ENCODE data around the gene MYO3A. TPM values are rescaled to one million over a fixed set of nuclear protein-coding genes. Genes with fewer than 3 reads are reported as not detected.
"Not testable (repeated sequence)": the region's sequence is repeated elsewhere in the genome, so short reads cannot be mapped to it uniquely, and the experiment has no call there.

The MYO3A gene
- total RNA-seq, 1 donor from 2014 or later = not detected

DNA sequence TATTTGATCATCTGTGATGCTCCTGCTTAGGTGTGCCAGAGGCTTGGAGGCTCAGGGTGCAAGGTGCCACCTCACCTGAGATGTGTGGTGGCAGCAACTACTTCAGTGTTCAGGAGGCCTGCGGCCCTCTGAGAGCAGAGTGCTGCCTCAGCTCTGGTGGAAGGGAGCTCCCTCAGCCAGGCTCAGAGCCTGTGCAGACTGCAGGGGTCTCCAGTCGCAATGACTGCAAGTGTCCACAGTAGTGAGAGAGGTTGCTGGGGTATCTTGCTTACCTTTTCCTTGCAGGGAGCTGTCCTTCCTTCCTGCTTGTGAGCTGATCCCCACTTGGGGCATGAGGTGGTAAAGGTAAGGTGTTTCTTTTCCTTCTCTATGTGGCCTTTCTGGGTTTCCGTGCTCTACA, 151.5 kb downstream of the MYO3A start:
- no peak for DNase-seq (ENCODE audit: extremely low read depth, low read depth, low spot score)

GRCh38 chr10:26087666-26088065, 153.6 kb downstream of the MYO3A start:
- DNase-seq (ENCODE audit: extremely low read depth, low read depth, low spot score) = no peak

GRCh38 chr10:26090026-26090425, 156.0 kb downstream of the MYO3A start:
- DNase-seq (ENCODE audit: extremely low read depth, low read depth, low spot score) = no peak

DNA sequence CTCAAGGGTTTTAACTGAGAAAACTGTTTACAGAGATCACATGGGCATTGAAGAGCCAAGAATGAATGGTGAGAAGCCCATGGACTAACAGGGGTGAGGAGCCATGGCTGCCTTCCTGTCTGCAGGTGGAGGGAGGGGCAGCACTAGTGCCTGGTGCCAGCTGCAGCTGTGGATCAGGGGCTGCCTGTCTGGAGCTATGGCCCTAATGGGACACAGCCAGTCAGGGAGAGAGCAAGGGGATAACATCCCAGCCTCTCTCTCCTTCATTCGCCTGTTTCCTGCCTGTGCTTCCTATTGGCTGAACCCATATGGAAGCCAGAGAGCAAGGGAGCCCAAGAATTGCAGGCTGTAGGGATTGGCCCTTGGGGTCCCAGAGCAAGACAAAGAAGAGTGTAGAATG, 156.7 kb downstream of the MYO3A start:
- no peak for DNase-seq (ENCODE audit: extremely low read depth, low read depth, low spot score)

DNA sequence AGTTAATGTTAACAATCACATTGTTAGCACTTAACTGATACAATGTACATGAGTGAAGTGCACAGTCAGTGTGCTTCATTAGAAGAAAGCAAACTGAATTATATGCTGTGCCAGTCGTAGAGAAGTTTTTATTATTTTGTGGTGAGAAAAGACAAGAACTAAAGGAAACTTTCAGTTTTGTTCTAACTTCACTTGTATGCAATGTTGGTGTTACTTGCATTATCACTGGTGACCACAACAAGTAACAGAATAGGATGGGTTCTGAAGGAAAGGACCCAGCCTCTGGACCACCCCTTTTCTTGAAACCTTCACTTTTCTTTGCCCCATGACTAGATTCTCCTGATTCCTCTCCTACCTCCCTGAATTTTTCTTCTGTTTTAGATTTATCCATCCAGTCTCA, 159.2 kb downstream of the MYO3A start:
- DNase-seq (ENCODE audit: extremely low read depth, low read depth, low spot score) = no peak

- no peak for DNase-seq (ENCODE audit: extremely low read depth, low read depth, low spot score)
These were observed 161.8 kb downstream of the MYO3A start for GRCh38 chr10:26095781-26096180.

GRCh38 chr10:26097549-26097948, 163.5 kb downstream of the MYO3A start:
- DNase-seq (ENCODE audit: extremely low read depth, low read depth, low spot score) = not testable (repeated sequence)

- DNase-seq (ENCODE audit: extremely low read depth, low read depth, low spot score) = no peak
These were observed 178.5 kb downstream of the MYO3A start for GRCh38 chr10:26112532-26112931.

GRCh38 chr10:26138613-26139012, 204.6 kb downstream of the MYO3A start:
- no peak for DNase-seq (ENCODE audit: extremely low read depth, low read depth, low spot score)

- DNase-seq (ENCODE audit: extremely low read depth, low read depth, low spot score) = no peak
These were observed 222.0 kb downstream of the MYO3A start for GRCh38 chr10:26156019-26156418.

- DNase-seq (ENCODE audit: extremely low read depth, low read depth, low spot score) = no peak
These were observed 223.7 kb downstream of the MYO3A start for GRCh38 chr10:26157734-26158133.

DNA sequence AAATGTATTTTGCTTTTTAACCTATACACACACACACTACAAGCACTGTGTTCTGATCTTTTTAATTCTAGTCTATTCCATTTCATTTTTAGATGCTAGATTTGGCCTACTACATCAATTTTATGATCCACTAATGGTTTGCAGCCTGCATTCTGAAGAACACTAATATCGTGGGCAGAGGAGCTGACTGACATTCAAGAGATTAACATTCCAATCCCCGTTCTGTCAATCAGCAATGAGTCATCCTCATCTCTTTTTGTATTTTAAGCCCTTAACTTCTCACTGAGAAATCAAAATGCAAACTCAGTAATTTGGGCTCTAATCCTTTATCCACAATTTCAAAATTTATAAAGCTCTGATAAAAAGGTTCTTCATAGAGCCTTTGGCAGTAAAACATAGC, 235.4 kb downstream of the MYO3A start:
- DNase-seq (ENCODE audit: extremely low read depth, low read depth, low spot score) = no peak

DNA sequence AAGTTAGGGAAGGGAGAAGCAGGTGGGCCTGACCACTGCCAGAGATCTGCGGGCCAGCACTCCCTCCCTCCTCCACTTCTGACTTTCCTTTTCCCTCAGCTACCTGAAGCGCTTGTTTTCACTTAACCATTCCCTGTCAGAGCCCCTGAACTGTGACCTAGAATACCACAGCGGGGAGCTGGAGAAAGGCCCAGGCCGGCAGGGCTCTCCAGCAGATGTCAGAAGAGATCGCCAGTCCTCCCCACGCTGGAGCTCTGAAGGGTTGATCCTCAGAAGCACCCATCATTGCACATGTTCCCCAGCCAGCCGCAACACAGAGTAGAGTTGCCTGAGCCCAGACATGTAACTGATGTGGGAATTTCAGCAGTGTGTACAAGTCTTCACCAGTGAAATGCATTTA, 238.1 kb downstream of the MYO3A start:
- DNase-seq (ENCODE audit: extremely low read depth, low read depth, low spot score) = no peak

DNA sequence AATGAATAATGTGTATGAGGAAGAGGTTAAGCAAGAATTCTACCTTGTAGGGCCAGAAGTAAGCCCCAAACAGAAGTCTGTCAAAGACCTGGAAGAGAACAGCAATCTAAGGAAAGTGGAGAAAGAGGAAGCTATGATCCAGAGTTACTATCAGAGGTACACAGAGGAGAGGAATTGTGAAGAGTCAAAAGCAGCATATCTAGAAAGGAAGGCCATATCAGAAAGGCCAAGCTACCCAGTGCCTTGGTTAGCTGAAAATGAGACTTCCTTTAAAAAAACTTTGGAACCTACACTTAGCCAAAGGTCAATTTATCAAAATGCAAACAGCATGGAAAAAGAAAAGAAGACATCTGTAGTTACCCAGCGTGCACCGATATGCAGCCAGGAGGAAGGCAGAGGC, 239.8 kb downstream of the MYO3A start:
- no peak for DNase-seq (ENCODE audit: extremely low read depth, low read depth, low spot score)

DNA sequence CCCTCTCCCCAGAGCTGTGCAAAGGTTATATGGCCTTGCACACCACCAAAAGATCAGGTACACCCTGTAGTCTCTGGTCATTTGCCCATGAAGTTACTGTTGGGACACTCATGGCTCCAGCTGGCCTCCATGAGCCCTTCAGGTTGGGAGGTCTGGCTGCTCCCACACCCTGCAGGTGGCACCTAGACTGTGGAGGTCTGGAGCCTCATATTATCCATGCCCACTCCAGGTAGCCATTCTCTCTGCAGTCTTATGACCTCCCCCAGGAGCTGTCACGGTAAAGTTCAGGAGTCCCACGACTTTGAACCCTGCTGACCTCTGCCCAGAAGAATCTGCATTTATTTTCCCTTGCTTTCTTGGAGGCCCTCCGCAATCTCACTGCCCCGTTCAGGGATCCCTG, 243.3 kb downstream of the MYO3A start:
- DNase-seq (ENCODE audit: extremely low read depth, low read depth, low spot score) = no peak

DNA sequence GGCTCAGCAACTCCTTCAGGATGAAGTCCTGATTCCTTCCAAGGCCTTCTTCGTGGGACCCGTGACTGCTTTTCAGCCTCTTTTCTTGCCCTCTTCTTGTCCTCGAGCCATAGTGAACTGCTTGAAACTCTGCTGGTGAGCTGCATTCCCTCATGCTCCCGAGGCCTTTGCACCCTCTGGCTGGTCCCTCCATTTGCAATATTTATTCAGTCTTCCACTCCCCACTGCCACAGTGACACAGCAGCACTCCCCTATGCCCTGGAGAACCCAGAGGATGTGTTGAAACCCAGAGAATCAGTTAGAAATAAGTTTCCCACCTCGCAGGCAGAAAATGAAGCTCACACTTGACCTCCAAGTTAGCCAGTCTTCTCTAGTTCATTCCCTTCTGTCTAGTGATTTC, 260.2 kb downstream of the MYO3A start:
- no peak for DNase-seq (ENCODE audit: extremely low read depth, low read depth, low spot score)

DNA sequence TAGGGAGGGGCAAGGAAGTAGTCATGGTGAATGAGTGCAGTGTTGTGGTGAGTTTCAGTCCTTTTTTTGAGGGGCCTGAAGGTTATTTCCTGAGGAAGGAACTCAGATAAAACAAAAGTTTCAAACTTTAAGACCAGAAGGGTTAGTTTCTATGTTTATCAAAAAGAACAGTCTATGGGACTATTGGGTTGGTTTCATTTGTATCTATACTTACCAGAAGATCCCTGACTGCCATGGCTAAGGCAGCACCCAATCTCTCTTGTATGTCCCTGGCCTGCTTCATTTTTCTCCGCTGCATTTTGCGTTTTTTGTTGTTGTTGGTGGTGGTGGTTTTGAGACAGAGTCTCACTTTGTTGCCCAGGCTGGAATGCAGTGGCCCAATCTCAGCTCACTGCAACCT, 263.2 kb downstream of the MYO3A start:
- DNase-seq (ENCODE audit: extremely low read depth, low read depth, low spot score) = no peak

DNA sequence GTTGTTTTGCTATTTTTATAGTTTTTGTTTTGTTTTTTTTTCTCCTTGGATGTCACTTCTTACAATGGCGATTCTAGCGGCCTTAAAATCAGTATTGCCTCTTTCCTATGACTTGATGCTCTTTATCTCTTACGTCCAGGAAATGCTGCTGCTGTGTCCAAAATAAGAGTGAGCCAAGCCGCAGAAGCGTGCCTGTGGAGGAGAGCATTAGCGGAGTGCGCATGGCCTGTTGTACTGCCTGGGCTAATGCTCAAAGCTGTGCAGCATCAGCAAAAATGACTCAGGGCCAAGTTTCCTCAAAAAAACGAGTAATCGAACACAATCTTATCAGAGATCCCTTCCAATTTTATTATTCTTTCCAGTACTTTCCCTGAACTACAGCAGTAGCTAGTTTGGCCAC, 264.1 kb downstream of the MYO3A start:
- DNase-seq (ENCODE audit: extremely low read depth, low read depth, low spot score) = no peak

- no peak for DNase-seq (ENCODE audit: extremely low read depth, low read depth, low spot score)
These were observed 265.8 kb downstream of the MYO3A start for GRCh38 chr10:26199841-26200240.

GRCh38 chr10:26205223-26205622, 271.2 kb downstream of the MYO3A start:
- DNase-seq (ENCODE audit: extremely low read depth, low read depth, low spot score) = no peak

DNA sequence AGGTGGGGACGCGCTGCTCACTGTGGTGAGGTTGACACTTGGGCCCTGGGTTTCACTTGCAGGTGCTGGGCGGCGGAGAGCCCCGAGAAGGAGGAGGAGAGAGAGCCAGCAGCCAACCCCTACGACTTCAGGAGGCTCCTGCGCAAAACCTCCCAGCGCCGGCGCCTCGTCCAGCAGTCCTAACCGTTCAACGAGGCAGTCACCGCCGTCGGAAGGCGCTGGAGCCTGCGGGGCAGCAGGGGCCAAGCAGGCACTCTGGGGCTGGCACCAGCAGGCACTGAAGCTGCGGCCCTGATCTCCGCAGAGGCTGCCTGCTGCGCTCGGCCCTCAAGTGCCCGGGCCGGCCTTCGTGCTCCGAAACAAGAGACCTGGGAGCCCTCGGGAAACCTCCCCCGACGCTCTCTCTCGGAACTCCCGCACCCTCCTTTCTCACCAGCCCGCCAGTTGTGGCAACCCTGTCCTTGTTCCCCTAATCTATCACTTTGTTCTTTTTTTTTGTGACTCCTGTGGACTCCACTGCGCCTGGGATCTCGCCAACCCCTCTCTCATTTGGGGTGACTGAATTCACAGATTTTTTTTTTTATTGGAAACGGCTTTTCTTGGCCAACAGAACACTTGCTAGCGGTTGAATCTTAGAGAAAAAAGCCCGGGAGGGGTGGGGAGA, 277.9 kb downstream of the MYO3A start:
- DNase-seq (ENCODE audit: extremely low read depth, low read depth, low spot score) = no peak

DNA sequence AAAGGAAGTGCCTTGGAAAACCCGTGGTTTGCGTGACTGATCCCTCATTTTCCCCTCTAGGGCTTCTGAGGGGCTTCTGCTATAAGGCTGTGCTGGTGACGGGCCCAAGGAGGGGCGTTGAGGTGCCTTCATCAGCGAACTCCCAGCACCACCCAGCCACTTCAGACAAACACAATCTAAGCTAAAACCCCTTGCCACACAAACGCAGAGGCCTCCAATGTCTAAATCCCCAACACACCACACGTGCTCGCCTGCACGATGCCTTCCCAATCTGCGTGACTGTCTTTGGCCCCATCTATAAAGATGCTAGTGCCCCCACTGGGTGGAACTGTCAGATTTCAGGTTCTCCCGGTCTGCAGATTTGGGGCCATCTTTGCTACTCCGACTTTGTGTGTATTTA, 278.5 kb downstream of the MYO3A start:
- DNase-seq (ENCODE audit: extremely low read depth, low read depth, low spot score) = no peak

- DNase-seq (ENCODE audit: extremely low read depth, low read depth, low spot score) = no peak
These were observed 279.2 kb downstream of the MYO3A start for GRCh38 chr10:26213157-26213800.
